Measurements from ENCODE around the gene TADA2B.

TADA2B gene

DNA sequence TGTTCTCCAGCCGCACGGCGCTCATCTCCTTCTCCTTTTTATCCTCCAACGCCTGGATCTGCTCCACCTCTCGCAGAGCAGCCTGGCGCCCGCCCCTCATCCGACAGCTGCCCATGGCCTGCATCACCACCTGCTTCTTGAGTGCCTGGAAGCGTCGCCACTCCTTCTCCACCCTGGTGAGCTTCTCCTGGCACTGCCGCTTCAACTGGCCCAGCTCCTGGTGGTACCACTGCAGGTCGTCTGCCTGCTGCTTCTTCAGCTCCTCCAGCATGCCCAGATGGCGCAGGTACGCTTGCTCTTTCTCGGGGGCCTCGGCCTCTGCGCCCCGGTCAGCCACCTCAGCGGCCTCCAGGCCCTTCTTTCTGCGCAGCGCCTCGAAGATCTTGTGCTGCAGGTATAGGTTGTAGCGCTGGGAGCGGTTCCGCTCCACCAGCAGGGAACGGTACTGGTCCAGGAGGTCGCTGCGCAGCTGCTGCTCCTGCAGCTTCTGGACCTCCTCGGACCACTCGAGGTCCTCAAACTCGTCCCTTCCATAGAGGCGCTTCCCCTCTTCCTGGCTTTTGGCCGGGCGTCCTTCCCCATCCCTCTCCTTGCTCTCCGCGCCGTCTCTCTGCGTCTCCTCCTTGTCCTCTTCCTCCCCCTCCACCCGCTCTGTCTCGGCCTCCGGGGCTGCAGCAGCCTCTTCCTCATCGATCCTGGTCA, 1.2 kb upstream of the TADA2B start:
- no peak for DNase-seq

DNA sequence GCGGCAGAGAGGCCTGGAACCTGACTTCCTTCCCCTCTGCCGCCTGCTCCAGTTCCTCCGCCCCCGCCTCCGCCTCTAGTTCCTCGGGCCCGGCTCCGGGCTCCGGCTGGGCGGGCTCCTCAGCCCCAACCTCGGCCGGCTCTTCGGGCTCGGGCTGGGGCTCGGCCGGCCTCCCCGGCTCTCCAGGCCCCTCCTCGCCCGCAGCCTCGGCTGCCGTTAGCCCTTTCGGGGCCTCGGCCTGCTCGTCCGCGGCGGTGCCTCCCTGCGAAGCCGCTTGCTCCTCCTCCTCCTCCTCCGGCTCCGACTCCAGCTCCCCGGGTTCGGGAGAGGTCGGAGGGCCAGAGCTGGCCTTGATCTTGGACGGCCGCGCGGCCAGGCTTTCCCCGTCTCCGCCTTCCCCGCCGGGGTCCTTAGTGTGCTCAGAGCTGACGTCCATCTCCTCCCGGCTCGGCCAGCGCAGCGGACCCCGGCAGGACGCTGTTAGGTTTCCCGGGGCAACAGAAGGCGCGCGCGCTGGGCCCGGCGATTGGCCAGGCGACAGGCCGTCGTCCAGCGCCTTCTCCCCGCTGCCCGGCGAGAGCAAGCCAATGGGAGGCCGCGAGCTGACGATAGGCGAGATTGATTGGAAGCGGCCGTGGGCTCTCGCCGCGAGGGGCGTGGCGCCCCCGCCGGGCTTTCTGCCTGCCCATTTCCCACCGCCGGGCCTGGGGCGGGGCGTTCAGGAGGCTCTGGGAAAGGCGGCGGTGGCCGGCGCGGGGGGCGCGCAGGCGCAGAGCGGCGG, 479 bp upstream of the TADA2B start:
- peak; percentile 86 for DNase-seq

- DNase-seq: no peak
Observed at GRCh38 chr4:7044137-7044930, 1.2 kb downstream of the TADA2B start.

GRCh38 chr4:7045553-7045952, 2.4 kb downstream of the TADA2B start:
- DNase-seq: no peak

DNA sequence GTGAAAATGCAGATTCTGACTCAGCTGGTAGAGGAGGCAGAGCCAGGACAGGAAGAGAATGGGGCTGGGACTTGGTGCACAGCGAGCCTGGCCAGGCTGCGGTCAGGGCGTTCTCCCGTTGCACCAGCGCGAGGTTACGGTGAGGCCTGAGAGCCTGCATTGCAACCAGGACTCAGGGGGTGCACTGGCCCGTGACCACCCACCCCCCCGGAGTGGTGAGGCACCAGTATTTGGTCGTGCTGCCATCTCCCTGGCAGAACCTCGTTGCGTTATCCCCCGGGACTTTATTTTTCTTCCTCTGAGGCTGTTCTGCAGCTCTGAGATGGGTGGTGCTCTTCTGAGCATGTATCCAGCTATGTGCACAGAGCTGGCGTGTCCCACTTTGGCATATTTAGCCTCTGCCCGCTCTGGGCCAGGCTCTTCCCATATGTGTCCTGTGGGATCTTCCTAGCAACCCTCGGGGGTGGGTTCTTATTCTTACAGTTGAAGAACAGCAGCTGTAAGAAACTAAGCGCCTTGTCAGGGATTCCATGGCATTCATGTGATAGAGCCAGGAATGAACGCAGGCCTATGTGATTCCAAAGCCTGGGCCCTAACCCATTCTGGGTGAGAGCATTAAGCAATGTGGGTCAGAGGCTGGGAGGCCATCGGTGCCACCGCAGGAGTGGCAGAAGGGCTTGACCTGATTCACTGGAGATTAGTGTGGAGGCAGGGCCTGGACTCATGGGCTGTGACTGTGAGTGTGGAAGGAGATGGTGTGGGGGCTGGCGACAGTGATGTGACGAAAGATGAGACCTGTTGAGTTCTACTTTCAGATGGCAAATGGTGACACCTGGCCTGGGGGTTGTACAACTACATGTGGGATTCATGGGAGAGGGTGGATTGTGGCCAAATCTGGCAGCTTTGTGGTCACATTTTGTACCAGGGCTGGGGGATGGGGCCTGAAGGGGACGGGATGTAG, 3.1 kb downstream of the TADA2B start:
- no peak for DNase-seq

DNA sequence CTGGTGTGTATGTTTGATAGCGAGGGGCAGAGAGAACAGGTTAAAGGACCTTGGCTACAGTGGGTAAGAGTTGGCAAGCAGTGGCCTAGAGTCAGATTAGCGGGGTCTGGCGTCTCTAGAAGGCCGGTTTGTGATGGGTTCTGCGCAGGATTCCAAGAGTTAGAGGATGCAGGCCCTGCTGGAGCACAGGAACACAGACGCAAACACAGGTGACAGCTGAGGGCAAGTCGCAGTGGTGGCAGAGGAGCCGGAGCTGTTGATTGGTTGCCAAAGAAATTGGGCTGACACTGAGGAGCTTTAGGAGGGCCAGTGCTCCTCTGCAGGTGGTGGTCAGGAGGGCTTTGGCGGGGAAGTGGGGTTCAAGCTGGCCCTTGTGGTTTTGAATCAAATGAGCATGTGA, 3.8 kb downstream of the TADA2B start:
- no peak for DNase-seq

- no peak for DNase-seq
Observed at GRCh38 chr4:7048642-7049041, 5.5 kb downstream of the TADA2B start.

DNA sequence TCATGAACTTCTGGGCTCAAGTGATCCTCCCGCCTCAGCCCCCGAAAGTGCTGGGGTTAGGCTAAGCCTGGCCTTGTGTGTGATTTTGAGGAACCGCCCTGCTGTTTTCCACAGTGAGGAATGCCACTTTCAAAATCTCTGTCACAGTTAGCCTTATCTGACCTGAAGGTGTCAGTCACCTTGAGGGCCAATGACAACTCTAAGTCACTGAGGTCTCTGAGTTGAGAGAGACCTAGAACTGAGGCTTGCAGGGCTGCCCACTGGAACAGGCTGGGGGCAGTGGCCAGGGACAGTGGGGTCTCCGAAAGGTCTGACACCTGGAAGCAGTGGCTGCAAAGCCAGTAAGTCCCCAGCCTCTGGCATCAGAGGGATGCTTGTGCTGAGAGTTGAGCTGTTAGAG, 6.1 kb downstream of the TADA2B start:
- no peak for DNase-seq

DNA sequence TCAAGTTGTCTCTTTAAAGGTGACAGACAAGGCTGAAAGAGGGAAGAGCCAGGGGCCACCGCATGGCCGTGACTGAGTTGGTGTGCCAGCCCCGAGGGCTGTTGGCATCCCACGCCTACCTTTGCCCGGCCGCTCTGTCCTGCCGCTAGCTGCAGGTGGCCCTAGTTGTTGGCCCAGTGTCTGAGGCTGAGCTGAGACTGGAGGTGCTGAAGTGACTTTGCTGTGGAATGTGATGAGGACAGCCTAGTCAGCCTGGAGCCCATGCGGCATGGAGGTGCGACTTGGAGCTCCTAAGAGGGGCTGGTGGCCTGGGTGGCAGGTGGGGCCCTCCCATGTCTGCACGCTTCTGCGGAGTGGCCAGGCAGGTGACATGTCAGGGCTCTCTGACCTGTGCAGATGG, 6.6 kb downstream of the TADA2B start:
- no peak for DNase-seq

GRCh38 chr4:7050481-7051143, 7.4 kb downstream of the TADA2B start:
- no peak for DNase-seq

GRCh38 chr4:7051144-7051495, 7.9 kb downstream of the TADA2B start:
- DNase-seq: no peak

DNA sequence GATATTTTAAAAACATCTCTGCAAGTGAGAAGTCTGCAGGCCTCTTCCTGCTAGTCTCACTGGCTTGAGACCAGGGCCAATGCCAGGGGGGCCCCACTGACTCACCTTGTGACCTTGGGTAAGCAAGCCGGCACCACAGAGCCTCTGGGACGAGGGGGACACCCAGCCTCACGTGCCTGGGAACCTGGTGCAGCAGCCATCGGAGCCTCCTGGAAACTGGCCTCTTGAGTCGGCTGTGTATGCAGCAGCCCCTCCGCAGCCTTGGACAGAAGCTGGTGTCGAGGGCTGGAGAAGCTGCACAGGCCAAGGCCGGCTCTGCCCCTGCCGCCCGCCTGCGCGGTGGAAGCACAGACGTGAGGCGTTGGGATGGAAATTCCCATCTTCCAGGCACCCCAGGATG, 8.7 kb downstream of the TADA2B start:
- no peak for DNase-seq

GRCh38 chr4:7052313-7052712, 9.1 kb downstream of the TADA2B start:
- no peak for DNase-seq

- DNase-seq: no peak
Observed at GRCh38 chr4:7052923-7053715, 9.9 kb downstream of the TADA2B start.

- DNase-seq: no peak
Observed at GRCh38 chr4:7054106-7054880, 11.1 kb downstream of the TADA2B start.

DNA sequence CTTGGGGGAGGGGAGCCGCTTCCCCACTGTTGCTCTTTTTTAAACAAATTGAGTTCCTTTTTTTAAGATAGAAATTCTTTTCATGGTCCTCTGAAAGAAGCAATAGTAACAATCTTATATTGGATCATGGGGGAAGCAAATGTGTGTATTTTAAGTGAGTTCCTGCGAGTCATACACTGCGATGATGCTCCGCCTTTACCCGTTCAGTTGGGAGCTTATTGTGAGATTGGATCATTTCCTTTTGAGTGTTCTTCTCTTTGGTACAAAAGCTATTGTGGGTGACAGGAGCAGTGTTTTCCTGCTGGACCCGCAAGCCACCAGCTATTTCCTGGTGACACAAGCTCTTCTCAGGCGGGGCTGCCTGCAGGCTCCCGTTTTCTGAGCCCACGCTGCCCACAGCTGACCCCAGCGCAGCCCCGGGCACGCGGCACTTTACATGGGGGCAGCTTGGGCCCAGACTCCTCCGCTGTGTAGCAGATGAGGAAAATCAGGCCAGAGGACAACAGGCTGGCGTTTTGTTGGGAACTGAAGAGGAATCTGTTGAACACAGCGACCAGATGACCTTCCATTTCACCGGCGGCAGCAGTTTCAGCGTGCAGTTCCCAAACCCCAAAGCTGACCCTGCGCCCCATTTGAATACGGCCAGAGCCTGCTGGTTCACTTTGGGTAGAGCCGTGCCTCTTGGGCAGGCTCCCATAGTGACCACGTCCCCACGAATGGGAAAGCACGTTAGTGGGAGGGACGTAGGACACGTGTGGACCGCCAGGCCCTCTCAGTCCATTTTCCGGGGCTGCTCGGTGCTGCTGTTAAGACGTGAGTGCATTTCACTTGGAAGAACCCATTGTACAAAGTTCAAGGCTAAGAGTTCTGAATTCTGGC, 12.2 kb downstream of the TADA2B start:
- no peak for DNase-seq

DNA sequence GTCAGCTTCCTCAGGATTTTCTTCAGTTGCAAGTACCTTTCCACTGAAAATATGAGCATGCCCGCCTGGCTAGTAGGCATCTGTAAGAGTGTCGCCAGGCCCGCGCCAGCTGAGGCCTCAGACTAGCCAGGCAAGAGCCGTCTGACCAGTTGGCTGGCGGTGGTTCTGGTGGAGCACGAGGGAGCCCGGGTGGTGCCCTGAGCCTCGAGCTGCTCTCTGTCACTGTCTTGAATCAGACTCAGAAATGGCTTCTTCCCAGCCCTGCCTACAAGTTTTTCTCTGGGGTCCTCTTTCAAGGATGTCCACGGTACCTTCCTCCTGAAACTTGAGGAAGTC, 12.8 kb downstream of the TADA2B start:
- no peak for DNase-seq

GRCh38 chr4:7058792-7059191, 15.6 kb downstream of the TADA2B start:
- no peak for DNase-seq

- DNase-seq: no peak
Observed at GRCh38 chr4:7059662-7060061, 16.5 kb downstream of the TADA2B start.

Data from NCI-H446 treated with DMSO at 0.1 percent for 48 hours (cell line).